A549 (cell line): ENCODE results near the gene CSKMT. TPM values are rescaled to one million over a fixed set of nuclear protein-coding genes. Genes with fewer than 3 reads are reported as not detected.

ENCODE experiments used
- ATAC-seq, 2 experiments: fragments of 200-7000 bp in 1 of 2; fragments of >200 bp in 1 of 2; cut with Nextera tagmentation in 1 of 2; cut with Tn5 transposase in 1 of 2; 3 replicates each; pipeline versions ENCODE4 v1.8.0 to v1.9.1; 2018 to 2020; ENCODE audit warnings: mild to moderate bottlenecking in 1 of 2, moderate library complexity in 1 of 2
- CTCF ChIA-PET: fragments of 300-600 bp; sonication (Branson Sonifier 250); formaldehyde crosslinking; extraction: SDS; loops from one replicate; lab custom pipeline; 2021; ENCODE audit warnings: antibody characterized with exemption, inconsistent platforms; lab: Yijun Ruan, JAX
- POLR2A ChIA-PET: fragments of 350-600 bp; formaldehyde crosslinking; extraction: SDS; loops from one replicate; lab custom pipeline; 2021; ENCODE audit warnings: antibody characterized with exemption, inconsistent platforms; lab: Yijun Ruan, JAX
- DNase-seq, 2 experiments: peaks; one replicate each; pipeline versions ENCODE4 v3.0.0 to v3.0.0-alpha.2; 2011 to 2016; ENCODE audit warnings: low read depth in 1 of 2, low spot score in 1 of 2
- FAIRE-seq: peaks from 2 replicates; lab custom pipeline; 2011; peaks lifted over from hg19 to GRCh38; lab: Jason Lieb, UNC
- H3K27ac ChIP-seq, 2 experiments: fragments of >200 bp; sonication (Bioruptor Twin); formaldehyde crosslinking; 3 replicates each; pipeline ENCODE4 v1.5.1; 2016 to 2017
- H3K4me1 ChIP-seq: fragments of >200 bp; sonication (Bioruptor Twin); formaldehyde crosslinking; 3 replicates; pipeline ENCODE4 v1.6.1; 2016
- H3K4me2 ChIP-seq: fragments of >200 bp; sonication (Bioruptor Twin); formaldehyde crosslinking; 3 replicates; pipeline ENCODE4 v1.6.1; 2016
- H3K4me3 ChIP-seq: fragments of >200 bp; sonication (Bioruptor Twin); formaldehyde crosslinking; 3 replicates; pipeline ENCODE4 v1.5.1; 2016
- H3K9me3 ChIP-seq: fragments of >200 bp; sonication (Bioruptor Twin); formaldehyde crosslinking; 3 replicates; pipeline ENCODE4 v1.6.1; 2016
- CEBPB ChIP-seq, 2 experiments: fragments of >200 bp in 1 of 2; sonication (Bioruptor Twin) in 1 of 2; formaldehyde crosslinking in 1 of 2; IDR thresholded peaks; 2 replicates each; pipeline ENCODE4 v1.6.1; 2012 to 2016
- EHMT2 ChIP-seq: fragments of 200-600 bp; sonication (generic); IDR thresholded peaks from 2 replicates; pipeline ENCODE4 v1.6.1; 2016; ENCODE audit warnings: antibody characterized with exemption, low read depth, mild to moderate bottlenecking, moderate library complexity
- ELK1 ChIP-seq: fragments of 150-350 bp; IDR thresholded peaks from 2 replicates; pipeline ENCODE4 v1.6.1; 2014; ENCODE audit warnings: low read depth, mild to moderate bottlenecking, low read length
- EP300 ChIP-seq, 2 experiments: fragments of >200 bp; sonication (Bioruptor Twin); formaldehyde crosslinking; IDR thresholded peaks; 2 replicates in 1 of 2; 3 replicates in 1 of 2; pipeline ENCODE4 v1.6.1; 2016 to 2017
- ESRRA ChIP-seq: fragments of 150-350 bp; IDR thresholded peaks from 2 replicates; pipeline ENCODE4 v1.6.1; 2014; ENCODE audit warnings: mild to moderate bottlenecking, low read length, borderline replicate concordance
- FOSB ChIP-seq: fragments of 250-450 bp; sonication (Bioruptor Pico); IDR thresholded peaks from 2 replicates; pipeline ENCODE4 v1.5.0; 2020; ENCODE audit warnings: mild to moderate bottlenecking, moderate library complexity
- HES2 ChIP-seq: fragments of >200 bp; sonication (Bioruptor Twin); formaldehyde crosslinking; IDR thresholded peaks from 2 replicates; pipeline ENCODE4 v1.6.1; 2016
- HOXB13 ChIP-seq: fragments of 250-450 bp; sonication (Bioruptor Pico); IDR thresholded peaks from 2 replicates; pipeline ENCODE4 v1.5.0; 2020; ENCODE audit warnings: low read depth, mild to moderate bottlenecking, moderate library complexity
- JUN ChIP-seq, 2 experiments: fragments of >200 bp; sonication (Bioruptor Twin); formaldehyde crosslinking; IDR thresholded peaks; 2 replicates in 1 of 2; 3 replicates in 1 of 2; pipeline ENCODE4 v1.6.1; 2016 to 2017
- JUNB ChIP-seq: fragments of >200 bp; sonication (Bioruptor Twin); formaldehyde crosslinking; IDR thresholded peaks from 2 replicates; pipeline ENCODE4 v1.6.1; 2016
- KDM1A ChIP-seq: fragments of 200-600 bp; sonication (generic); IDR thresholded peaks from 2 replicates; pipeline ENCODE4 v1.6.1; 2016; ENCODE audit warnings: low read depth, mild to moderate bottlenecking
- RAD21 ChIP-seq, 2 experiments: fragments of >200 bp in 1 of 2; sonication (Bioruptor Twin) in 1 of 2; formaldehyde crosslinking in 1 of 2; IDR thresholded peaks in 1 of 2; conservative IDR thresholded peaks in 1 of 2; 2 replicates in 1 of 2; 3 replicates in 1 of 2; pipeline ENCODE4 v1.6.1; 2012 to 2018; ENCODE audit warnings: inconsistent platforms in 1 of 2
- RCOR1 ChIP-seq: fragments of 150-350 bp; IDR thresholded peaks from 2 replicates; pipeline ENCODE4 v1.6.1; 2014; ENCODE audit warnings: antibody characterized with exemption, low read length, low read depth
- REST ChIP-seq: fragments of 200-600 bp; sonication (generic); IDR thresholded peaks from 2 replicates; pipeline ENCODE4 v1.6.1; 2016; ENCODE audit warnings: antibody characterized with exemption, mild to moderate bottlenecking, moderate library complexity
- RFX5 ChIP-seq: fragments of 450-650 bp; IDR thresholded peaks from 2 replicates; pipeline ENCODE4 v1.7.1; 2014; ENCODE audit warnings: antibody characterized with exemption, mild to moderate bottlenecking, moderate library complexity
- SMC3 ChIP-seq: fragments of >200 bp; sonication (Bioruptor Twin); formaldehyde crosslinking; IDR thresholded peaks from 3 replicates; pipeline ENCODE4 v1.6.1; 2018; ENCODE audit warnings: inconsistent platforms
- ZSCAN20 ChIP-seq: fragments of 250-450 bp; sonication (Bioruptor Pico); IDR thresholded peaks from 2 replicates; pipeline ENCODE4 v1.8.0; 2022; ENCODE audit warnings: mild to moderate bottlenecking, moderate library complexity
- WGBS: methylation state at CpG from one replicate; pipeline ENCODE4 v1.1.6; 2017; ENCODE audit errors: missing lambda C conversion rate; 5-methylcytosine and 5-hydroxymethylcytosine counted together
- polyA plus RNA-seq, 4 experiments: library from polyadenylated mRNA; depleted of rRNA in 3 of 4; stranded (reverse); fragments of >200 nt; fragmentation: RNase III in 1 of 4; extraction: RNeasy Plus Mini Kit Qiagen cat#74134 plus additional on column Dnase treatment in 1 of 4; gene quantifications; 2 replicates in 3 of 4; 3 replicates in 1 of 4; pipeline ENCODE4 v1.2.3, GENCODE V29; 2011 to 2017

The CSKMT gene
- polyA plus RNA-seq, 2 of the 4 experiments (the other 2 are of a cell fraction): 5.7 to 14.3 TPM

GRCh38 chr11:62712276-62712812 lies 47.2 kb downstream of the CSKMT start:
- no peak overlapping the region for H3K4me3 ChIP-seq
- CTCF ChIA-PET: interaction anchor here (1.0 to 1.6 kb wide), 3 partner anchors 11 to 74 kb away, joined by 3 to 8 read pairs (median 3); partner anchors contain the start of gene HNRNPUL2
- WGBS: 90% methylated on average over 6 of the region's 6 CpGs
- no peaks in the 10 kb centered on the region for H3K9me3 ChIP-seq
- DNase-seq (no peak), ATAC-seq (no peak), FAIRE-seq (no peak)
- POLR2A ChIA-PET: interaction anchor here (3.5 to 3.6 kb wide), 2 partner anchors 15 to 41 kb away, joined by 15 to 28 read pairs; partner anchors contain the start of genes HNRNPUL2, TTC9C and ZBTB3
- peaks cover 49% of the 10 kb centered on the region for H3K4me1 ChIP-seq
- H3K27ac ChIP-seq: peak overlapping the region; percentile 6 to 80; a peak in 3 of 6 replicates
- H3K4me2 ChIP-seq: peak overlapping the region; percentile 67
- TF ChIP-seq HOXB13 (CRISPR knock-in tag) (no peak), SMC3 (no peak), RAD21 (conservative IDR thresholded peaks at IDR 0.05 in 1 of 2, IDR thresholded peaks at IDR 0.05 in 1 of 2) (no peak), CEBPB (IDR thresholded peaks at IDR 0.05) (no peak), ZSCAN20 (CRISPR knock-in tag) (no peak), KDM1A (no peak), RCOR1 (no peak)
- TF ChIP-seq, all 56 proteins: peak for 0

GRCh38 chr11:62712861-62713260 lies 47.7 kb downstream of the CSKMT start:
- Histone ChIP-seq H3K27ac (peak overlapping the region; percentile 56 to 80), H3K9me3 (no peaks in the 10 kb centered on the region), H3K4me2 (peak overlapping the region; percentile 67), H3K4me3 (no peak overlapping the region), H3K4me1 (peaks cover 49% of the 10 kb centered on the region)
- FAIRE-seq (no peak), ATAC-seq (no peak), DNase-seq (no peak)
- POLR2A ChIA-PET: interaction anchor here (3.5 to 3.6 kb wide), 2 partner anchors 15 to 41 kb away, joined by 15 to 28 read pairs; partner anchors contain the start of genes HNRNPUL2, TTC9C and ZBTB3
- CTCF ChIA-PET: interaction anchor here (1.0 to 3.0 kb wide), 3 partner anchors 10 to 73 kb away, joined by 3 to 11 read pairs (median 8); no protein-coding TSS in a partner anchor
- 61% methylated on average over 3 of the region's 3 CpGs for WGBS
- no peak for TF ChIP-seq KDM1A
- TF ChIP-seq FOSB (CRISPR knock-in tag): no peak
- no peak for TF ChIP-seq CEBPB (IDR thresholded peaks at IDR 0.05)
- no peak for TF ChIP-seq RFX5
- TF ChIP-seq REST: no peak
- no peak for TF ChIP-seq EHMT2
- no peak for TF ChIP-seq JUNB
- no peak for TF ChIP-seq ELK1
- no peak for TF ChIP-seq EP300 (IDR thresholded peaks at IDR 0.05)
- TF ChIP-seq JUN (IDR thresholded peaks at IDR 0.05): no peak
- no peak for TF ChIP-seq ESRRA
- no peak for TF ChIP-seq HES2
